ENCODE results near the gene CPAMD8.

Gene CPAMD8

GRCh38 chr19:16877581-16877980 is 149.0 kb downstream of the CPAMD8 start:
- no peak for TF ChIP-seq GATA3 (IDR thresholded peaks at IDR 0.05; ENCODE audit: low read depth, low read length)
- TF ChIP-seq GATA2 (IDR thresholded peaks at IDR 0.05; ENCODE audit: low read depth, low read length) = no peak

GRCh38 chr19:16876904-16877361 is 149.7 kb downstream of the CPAMD8 start:
- TF ChIP-seq GATA2 (IDR thresholded peaks at IDR 0.05; ENCODE audit: low read depth, low read length) (no peak), GATA3 (IDR thresholded peaks at IDR 0.05; ENCODE audit: low read depth, low read length) (no peak)

- no peak for TF ChIP-seq GATA3 (IDR thresholded peaks at IDR 0.05; ENCODE audit: low read depth, low read length)
- TF ChIP-seq GATA2 (IDR thresholded peaks at IDR 0.05; ENCODE audit: low read depth, low read length) = no peak
Measured at GRCh38 chr19:16875584-16876555, 150.7 kb downstream of the CPAMD8 start.

- TF ChIP-seq GATA3 (IDR thresholded peaks at IDR 0.05; ENCODE audit: low read depth, low read length) (no peak), GATA2 (IDR thresholded peaks at IDR 0.05; ENCODE audit: low read depth, low read length) (no peak)
Measured at GRCh38 chr19:16874250-16874977, 152.2 kb downstream of the CPAMD8 start.

- TF ChIP-seq GATA2 (IDR thresholded peaks at IDR 0.05; ENCODE audit: low read depth, low read length) (no peak), GATA3 (IDR thresholded peaks at IDR 0.05; ENCODE audit: low read depth, low read length) (no peak)
Measured at GRCh38 chr19:16873594-16873993, 153.0 kb downstream of the CPAMD8 start.

DNA sequence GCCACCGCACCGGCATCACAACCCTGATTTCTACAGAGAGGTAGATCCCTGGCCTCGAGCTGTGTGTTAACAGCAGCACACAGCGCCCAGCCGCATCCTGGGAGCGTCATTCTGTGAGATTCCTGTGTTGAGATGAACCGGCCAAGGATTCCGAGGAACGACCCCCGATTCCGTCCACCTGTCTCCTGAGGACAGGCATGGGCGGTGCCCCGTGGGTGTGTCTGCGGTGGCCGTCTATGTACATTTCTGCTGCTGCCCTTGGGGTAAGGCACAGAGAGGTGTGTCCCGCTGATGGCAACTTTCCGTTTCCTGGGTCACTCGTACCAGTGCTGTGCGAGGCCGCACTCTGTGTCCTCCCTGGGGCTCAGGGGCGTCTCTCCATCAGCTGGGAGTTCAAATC is 153.9 kb downstream of the CPAMD8 start:
- TF ChIP-seq GATA3 (IDR thresholded peaks at IDR 0.05; ENCODE audit: low read depth, low read length) = no peak
- TF ChIP-seq GATA2 (IDR thresholded peaks at IDR 0.05; ENCODE audit: low read depth, low read length) = no peak

- TF ChIP-seq GATA2 (IDR thresholded peaks at IDR 0.05; ENCODE audit: low read depth, low read length) = no peak
- no peak for TF ChIP-seq GATA3 (IDR thresholded peaks at IDR 0.05; ENCODE audit: low read depth, low read length)
Measured at GRCh38 chr19:16871871-16872270, 154.7 kb downstream of the CPAMD8 start.

- TF ChIP-seq GATA3 (IDR thresholded peaks at IDR 0.05; ENCODE audit: low read depth, low read length) = no peak
- TF ChIP-seq GATA2 (IDR thresholded peaks at IDR 0.05; ENCODE audit: low read depth, low read length) = no peak
Measured at GRCh38 chr19:16869331-16869972, 157.2 kb downstream of the CPAMD8 start.

DNA sequence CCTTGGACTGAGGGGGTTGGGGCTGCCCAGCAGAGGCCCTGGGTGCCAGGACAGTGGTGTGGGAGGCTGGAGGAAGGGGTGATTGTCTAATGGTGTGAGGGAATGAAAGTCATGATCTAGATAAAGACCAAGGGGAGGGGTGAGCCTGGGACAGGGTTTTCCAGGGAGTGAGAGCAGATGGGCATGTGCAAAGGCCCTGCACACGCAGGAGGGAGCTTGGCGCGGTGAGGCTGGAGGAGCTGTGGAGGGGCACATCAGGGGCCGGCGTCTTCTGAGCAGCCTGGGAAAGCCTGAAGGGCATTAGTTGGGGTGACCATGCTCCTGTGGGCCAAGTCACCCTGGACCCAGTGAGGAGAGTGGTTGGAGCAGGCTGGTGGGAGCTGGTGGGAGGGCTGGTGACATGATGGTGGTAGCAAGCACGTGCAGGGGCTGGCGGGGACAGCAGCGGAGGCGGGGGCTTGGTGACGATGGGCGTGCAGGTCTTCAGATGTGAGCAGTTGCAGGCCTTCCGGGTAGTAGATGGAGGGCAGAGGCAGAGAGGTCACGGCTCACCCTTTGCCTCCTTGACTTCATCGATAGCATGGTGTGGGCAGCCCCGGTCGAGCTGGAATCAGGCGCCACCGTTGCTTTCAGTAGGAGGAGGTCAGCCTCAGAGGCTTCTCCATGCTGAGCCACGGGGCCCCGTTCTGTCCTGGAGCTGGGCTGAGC is 158.0 kb downstream of the CPAMD8 start:
- TF ChIP-seq GATA3 (IDR thresholded peaks at IDR 0.05; ENCODE audit: low read depth, low read length) = no peak
- TF ChIP-seq GATA2 (IDR thresholded peaks at IDR 0.05; ENCODE audit: low read depth, low read length) = no peak

GRCh38 chr19:16867211-16867610 is 159.4 kb downstream of the CPAMD8 start:
- no peak for TF ChIP-seq GATA2 (IDR thresholded peaks at IDR 0.05; ENCODE audit: low read depth, low read length)
- no peak for TF ChIP-seq GATA3 (IDR thresholded peaks at IDR 0.05; ENCODE audit: low read depth, low read length)

DNA sequence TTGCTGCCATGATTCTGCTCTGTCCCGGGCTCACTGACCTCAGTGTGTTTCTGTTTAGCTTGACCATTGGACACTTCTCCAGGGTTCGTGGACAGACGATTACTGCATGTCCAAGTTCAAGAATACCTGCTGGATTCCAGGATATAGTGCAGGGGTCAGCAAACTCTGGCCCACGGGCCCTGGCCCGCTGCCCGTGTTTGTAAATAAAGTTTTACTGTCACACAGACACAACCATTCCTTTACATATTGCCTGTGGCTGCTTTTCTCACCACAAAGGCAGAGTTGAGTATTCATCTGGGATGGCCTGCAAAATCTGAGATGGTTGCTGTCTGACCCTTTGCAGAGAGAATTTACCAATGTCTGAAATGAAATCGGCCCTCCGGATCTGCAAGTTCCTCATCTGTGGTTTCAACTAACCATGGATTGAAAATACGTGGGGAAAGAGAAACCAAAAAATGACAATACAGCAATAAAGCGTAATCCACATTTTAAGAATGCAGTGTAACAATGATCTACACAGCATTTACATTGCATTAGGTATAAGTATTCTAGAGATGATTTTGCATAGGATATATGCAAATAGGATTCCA is 163.7 kb downstream of the CPAMD8 start:
- TF ChIP-seq GATA3 (IDR thresholded peaks at IDR 0.05; ENCODE audit: low read depth, low read length) (no peak), GATA2 (IDR thresholded peaks at IDR 0.05; ENCODE audit: low read depth, low read length) (no peak)

- TF ChIP-seq GATA2 (IDR thresholded peaks at IDR 0.05; ENCODE audit: low read depth, low read length) = no peak
- no peak for TF ChIP-seq GATA3 (IDR thresholded peaks at IDR 0.05; ENCODE audit: low read depth, low read length)
Measured at GRCh38 chr19:16861834-16862233, 164.8 kb downstream of the CPAMD8 start.

DNA sequence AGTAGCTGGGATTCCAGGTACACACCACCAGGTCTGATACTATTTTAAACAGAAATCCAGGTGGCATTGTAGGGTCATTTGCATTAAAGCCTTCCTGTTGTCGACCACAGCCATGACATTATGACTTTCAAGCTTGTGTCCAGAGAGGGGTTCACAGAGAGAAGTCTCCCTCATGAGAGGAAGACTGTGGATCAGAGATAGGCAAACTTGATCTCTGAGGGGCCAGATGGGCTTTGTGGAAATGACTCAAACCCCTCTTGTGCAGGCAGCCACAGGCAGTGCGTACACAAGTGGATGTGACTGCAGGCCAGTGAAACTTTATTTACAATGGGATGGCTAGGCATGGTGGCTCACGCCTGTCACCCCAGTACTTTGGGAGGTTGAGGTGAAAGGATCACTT is 165.6 kb downstream of the CPAMD8 start:
- TF ChIP-seq GATA2 (IDR thresholded peaks at IDR 0.05; ENCODE audit: low read depth, low read length) (no peak), GATA3 (IDR thresholded peaks at IDR 0.05; ENCODE audit: low read depth, low read length) (no peak)
